GM21367 (cell line): ENCODE measurements around the gene MAPK11.

Experiments
- ATAC-seq: cut with Tn5 transposase; IDR thresholded peaks from one replicate; pipeline ENCODE4 v1.9.1; 2021; ENCODE audit not compliant: unreplicated experiment

Gene MAPK11

GRCh38 chr22:50296658-50297490 is 26.7 kb upstream of the MAPK11 start:
- ATAC-seq: no peak

GRCh38 chr22:50294319-50294656 is 24.1 kb upstream of the MAPK11 start:
- no peak for ATAC-seq

DNA sequence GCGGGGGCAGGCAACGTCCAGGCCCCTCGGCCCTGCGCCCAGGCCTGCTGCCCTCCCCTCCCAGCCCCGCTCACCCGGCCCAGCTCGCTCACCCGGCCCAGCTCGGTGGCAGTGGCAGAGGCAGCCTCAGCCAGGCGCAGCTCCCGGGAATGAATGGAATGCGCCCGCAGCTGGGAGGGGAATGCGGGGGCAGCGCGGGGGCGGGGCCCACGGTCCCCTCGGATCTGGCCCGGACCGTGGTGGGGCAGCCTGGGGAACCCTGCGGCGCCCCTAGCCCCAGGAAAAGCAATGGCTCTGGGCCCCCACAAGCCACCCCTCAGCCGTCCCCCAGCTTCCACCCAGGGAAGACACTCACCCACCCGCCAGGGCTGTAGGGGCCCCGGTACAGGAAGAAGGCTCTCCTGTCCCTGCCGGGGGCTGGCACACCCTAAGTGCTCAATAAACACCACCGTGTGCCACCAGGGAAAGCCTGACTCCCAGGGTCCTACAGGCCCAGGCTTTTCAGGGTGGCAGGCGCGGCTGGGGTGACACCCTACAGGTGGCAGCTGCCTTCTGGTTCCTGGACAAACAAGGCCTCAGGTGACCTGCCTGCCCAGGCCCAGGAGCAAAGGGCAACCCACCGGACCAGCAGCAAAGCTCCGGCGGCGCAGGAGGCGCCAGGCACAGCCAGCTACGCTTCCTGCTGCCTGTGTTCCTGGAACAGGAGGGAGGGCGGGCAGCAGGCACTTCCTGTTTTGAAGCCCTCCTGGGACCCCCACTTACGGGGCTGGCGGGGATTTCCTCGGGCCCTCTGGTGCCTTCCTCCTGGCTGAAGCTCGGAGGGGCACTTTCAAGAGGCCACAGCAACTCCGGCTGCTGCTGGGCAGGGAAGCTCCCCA is 23.5 kb upstream of the MAPK11 start:
- ATAC-seq: no peak

DNA sequence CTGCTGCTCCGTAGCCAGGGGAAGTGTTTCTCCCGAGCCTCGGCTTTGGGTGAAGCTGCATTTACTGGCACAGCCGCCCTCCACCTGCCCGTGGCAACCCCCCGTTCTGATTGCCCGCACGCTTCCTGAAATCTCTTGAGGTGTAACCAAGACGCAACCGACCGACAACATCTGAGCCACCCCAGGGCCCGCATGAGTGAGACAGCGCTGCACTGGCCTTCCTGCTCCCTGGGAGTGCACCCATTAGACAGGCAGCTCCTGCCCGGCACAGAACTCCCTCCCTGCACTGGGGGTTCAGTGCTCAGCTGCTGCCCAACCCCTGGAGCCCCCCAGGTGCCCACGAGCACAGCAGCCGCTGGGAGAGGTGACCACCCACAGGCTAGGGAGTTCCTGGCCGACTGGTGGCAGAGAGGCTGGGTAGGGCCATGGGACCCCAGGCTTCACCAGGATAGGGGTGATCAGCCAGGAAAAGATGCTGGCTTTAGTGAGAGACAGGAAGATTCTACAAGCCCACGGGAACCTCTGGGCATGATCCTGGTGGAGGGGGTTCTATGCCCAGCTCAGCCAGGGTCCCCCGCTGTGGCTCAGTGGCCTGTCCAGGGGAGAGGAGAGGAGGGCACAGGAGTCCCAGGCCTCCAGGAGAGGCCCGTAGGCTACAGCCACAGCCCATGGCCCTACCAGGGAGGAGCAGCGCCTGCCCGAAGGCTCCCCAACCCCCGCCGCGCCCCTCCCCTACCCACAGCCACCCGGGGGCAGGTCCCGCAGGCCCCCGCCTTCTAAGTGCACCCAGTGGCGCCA is 22.7 kb upstream of the MAPK11 start:
- no peak for ATAC-seq

GRCh38 chr22:50289942-50290630 is 19.9 kb upstream of the MAPK11 start:
- no peak for ATAC-seq

DNA sequence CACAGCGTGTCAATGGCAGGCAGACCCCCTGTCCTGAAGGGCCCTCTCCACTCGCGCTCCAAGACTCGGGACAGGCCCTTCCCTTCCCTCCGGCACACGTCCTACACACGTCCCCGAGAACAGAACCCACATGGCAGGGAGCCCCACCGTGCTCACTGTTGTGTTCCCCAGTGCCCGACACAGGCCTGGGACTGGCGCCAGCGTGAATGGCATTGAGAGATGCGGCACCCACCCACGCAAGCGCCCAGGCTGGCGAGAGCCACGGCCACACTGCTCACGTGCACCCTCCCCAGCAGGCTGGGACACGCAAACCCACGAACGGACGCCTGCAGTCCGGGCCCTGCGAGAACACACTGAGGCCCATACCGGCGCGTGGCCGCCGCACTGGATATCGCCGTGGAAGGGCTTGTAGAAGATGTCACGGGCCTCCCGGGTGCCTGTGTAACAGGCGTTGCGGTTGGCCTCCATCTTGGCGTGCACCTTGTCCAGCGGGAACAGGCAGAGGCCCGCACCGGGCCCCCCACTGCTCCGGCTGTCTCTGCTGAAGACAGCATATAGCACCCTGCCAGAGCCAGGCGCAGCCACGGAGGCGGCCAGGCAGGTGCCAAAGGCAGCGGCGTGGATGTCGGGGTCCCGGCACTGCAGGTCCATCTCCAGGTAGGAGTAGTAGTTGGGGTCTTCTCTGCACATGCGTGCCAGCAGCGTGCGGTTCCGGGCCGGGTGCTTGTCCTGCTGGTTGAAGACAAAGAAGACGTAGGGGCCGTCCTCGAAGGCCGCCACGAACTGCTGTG is 19.2 kb upstream of the MAPK11 start:
- no peak for ATAC-seq

- no peak for ATAC-seq
Observed at GRCh38 chr22:50287731-50288130, 17.6 kb upstream of the MAPK11 start.

GRCh38 chr22:50286701-50287318 is 16.6 kb upstream of the MAPK11 start:
- no peak for ATAC-seq

DNA sequence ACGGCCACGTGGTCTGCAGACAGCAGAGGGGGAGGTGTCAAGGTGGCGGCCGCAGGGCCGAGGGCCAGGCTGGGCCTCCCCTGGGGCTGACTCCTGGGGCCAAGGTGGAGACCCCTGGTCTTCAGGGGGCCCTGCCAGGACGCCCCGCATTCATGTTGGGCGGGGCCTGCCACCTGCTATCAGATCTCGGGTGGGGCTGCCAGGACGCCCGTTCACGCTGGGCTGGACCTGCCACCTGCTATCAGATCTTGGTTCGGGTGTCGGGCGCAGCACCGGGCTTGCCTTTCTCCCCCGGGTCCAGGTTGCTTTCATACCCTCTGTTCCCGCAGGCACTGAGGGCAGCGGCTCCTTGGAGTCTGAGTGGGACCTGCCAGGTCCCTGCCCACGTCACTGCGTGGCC is 16.1 kb upstream of the MAPK11 start:
- no peak for ATAC-seq

DNA sequence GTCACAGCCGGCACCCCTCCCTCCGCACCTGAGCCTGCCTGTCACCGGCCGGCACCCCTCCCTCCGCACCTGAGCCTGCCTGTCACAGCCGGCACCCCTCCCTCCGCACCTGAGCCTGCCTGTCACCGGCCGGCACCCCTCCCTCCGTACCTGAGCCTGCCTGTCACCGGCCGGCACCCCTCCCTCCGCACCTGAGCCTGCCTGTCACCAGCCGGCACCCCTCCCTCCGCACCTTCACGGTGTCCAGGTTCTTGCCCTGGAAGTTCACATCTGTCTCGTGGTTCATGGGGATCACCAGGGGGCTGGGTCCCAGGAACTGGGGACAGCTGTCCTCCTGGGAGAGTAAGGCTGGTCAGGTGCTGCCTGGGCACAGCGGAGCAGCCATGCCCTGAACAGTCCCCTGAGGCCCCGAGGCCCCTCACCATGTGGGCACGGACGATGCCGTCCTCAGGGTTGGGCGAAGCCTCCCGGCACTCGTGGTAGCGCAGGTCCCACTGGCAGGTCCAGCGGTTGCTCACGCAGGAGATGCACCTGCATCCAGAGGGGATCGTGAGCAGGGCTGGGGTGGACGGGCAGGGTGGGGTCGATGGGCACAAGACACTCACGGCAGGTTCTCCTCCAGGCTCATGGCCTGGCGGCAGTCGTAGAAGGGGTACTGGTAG is 15.5 kb upstream of the MAPK11 start:
- no peak for ATAC-seq

DNA sequence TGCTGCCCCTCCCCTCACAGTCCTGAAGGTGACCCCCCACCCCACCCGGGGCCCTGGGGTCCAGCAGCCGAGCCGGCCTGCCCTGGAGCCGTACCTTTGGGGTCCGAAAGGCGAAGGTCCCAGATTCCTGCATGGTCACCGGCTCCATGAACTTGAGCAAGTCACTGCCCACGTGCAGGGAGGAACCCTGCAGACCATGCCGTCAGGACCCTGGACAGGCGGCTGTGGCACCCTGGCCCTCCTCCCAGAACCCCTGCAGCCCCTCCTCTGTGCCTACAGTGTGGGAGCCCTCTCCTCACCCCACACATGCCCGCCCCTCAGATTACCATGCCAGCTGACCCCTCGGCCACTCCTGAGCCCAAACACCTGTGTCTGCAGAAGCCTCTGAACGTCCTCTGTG is 14.3 kb upstream of the MAPK11 start:
- ATAC-seq: no peak

GRCh38 chr22:50283821-50284220 is 13.6 kb upstream of the MAPK11 start:
- no peak for ATAC-seq

GRCh38 chr22:50282361-50283155 is 12.4 kb upstream of the MAPK11 start:
- ATAC-seq: no peak

GRCh38 chr22:50281957-50282356 is 11.8 kb upstream of the MAPK11 start:
- no peak for ATAC-seq

DNA sequence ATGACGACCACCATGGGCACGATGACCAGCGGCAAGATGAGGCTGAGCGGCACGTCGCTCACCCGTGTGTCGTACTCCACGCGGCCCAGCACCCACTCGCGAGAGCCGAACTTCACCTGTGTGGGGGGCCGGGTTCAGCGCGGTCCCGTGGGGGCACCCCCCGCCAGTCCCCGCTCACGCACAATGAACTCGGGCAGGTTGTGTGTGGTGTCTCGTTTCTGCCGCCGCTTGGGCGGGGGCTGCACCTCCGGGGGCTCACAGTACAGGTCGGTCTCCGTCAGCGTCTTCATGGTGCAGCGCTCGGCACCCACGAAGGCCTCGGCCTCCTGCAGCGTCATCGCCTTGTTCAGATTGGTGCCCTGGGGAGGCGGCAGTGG is 11.2 kb upstream of the MAPK11 start:
- ATAC-seq: no peak

DNA sequence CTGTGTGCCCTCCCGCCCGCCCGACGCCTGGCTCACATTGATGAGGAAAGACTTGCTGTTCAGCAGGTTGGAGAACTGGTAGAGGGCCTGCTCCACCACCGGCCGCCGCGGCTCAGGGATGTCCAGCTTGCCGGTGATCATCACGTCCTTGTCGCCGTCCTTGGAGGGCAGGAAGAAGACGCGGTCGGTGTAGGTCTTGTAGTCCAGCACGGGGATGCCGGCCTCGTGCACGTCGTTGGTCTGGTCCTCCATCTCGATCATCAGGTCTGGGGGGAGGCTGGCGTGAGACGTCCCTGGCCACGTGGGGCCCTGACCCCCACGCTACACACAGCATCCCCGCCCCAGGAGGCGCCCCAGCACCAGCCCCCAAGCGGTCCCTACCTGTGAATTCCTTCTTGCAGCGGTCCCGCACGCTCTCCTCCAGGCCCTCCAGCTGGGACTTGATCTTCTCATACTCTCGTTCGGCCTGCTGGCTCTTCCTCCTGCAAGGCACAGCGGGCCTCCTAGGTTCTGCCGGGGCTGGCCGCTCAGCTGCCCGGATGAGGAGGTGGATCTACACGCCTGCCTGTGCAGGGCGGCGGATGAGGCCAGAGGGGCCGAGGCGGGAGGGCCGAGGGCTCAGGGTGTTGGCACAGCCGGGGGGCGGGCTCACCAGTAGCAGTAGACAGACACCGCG is 10.7 kb upstream of the MAPK11 start:
- ATAC-seq: no peak

DNA sequence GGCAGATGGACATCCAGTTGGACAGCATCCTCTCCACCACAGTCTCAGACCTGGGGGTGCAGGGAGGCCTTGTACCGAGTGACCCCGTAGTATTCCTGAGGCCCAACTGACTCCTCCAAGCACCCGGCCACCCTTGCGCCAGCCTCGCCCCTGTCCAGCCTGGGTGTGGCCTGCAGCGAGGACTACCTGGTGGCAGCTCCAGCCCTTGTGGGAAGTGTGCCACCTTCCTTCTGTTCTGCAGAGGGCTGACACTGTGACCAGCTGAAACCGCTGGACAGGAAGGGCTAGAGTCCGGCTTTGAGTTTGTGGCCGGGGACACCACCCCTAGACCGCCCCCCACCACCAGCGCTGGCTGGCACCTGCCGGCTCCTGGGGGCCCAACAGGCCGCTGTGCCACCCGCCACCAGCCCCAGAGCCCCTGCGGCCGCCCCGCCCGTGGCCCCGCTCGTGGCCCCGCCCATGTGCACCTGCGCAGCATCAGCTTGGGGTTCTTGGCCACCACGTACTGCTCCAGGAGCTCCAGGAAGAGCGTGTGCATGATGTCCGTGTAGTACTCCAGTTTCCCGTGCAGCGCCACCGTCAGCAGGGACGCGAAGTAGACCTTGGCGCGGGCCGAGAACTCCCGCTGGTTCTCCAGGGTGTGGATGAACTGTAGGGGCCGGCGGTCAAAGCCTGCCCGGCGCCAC is 10.0 kb upstream of the MAPK11 start:
- ATAC-seq: no peak
